OCI-LY3 (cell line): Measurements from ENCODE around the gene ABLIM2.

ENCODE experiments used
- EZH2phosphoT487 ChIP-seq: fragments of 200-600 bp; shearing (Covaris generic); IDR thresholded peaks from 2 replicates; pipeline ENCODE4 v1.6.1; 2018; ENCODE audit warnings: antibody characterized with exemption, mixed run types, low read depth
- TF ChIP-seq, protein P1 (sequence below): fragments of 200-600, 300-600 bp; sonication (generic); IDR thresholded peaks from 2 replicates; pipeline ENCODE4 v1.5.1; 2014; ENCODE audit warnings: antibody characterized with exemption, low read length, low read depth

GRCh38 chr4:8092282-8092681 is 66.3 kb downstream of the ABLIM2 start:
- TF ChIP-seq, protein P1, sequence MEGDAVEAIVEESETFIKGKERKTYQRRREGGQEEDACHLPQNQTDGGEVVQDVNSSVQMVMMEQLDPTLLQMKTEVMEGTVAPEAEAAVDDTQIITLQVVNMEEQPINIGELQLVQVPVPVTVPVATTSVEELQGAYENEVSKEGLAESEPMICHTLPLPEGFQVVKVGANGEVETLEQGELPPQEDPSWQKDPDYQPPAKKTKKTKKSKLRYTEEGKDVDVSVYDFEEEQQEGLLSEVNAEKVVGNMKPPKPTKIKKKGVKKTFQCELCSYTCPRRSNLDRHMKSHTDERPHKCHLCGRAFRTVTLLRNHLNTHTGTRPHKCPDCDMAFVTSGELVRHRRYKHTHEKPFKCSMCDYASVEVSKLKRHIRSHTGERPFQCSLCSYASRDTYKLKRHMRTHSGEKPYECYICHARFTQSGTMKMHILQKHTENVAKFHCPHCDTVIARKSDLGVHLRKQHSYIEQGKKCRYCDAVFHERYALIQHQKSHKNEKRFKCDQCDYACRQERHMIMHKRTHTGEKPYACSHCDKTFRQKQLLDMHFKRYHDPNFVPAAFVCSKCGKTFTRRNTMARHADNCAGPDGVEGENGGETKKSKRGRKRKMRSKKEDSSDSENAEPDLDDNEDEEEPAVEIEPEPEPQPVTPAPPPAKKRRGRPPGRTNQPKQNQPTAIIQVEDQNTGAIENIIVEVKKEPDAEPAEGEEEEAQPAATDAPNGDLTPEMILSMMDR, result no peak
- no peak for TF ChIP-seq EZH2phosphoT487
